NT2/D1 (cell line): Measurements from ENCODE around the gene NUAK1.

Experiments
- DNase-seq: peaks from one replicate; pipeline ENCODE4 v3.0.0-alpha.2; 2011; ENCODE audit warnings: low read depth, low spot score
- H3K27me3 ChIP-seq: 2 replicates; pipeline ENCODE4 v1.6.0; 2011; ENCODE audit warnings: mild to moderate bottlenecking; ENCODE audit not compliant: insufficient read length, insufficient read depth
- H3K36me3 ChIP-seq: 2 replicates; pipeline ENCODE4 v1.6.1; 2011; ENCODE audit warnings: mild to moderate bottlenecking, low read length, mixed read lengths; ENCODE audit not compliant: insufficient read depth, insufficient read length
- H3K4me1 ChIP-seq: 2 replicates; pipeline ENCODE4 v1.5.1; 2011; ENCODE audit not compliant: insufficient read depth, insufficient read length
- H3K4me3 ChIP-seq: 2 replicates; pipeline ENCODE4 v1.5.1; 2011; ENCODE audit warnings: low read depth; ENCODE audit not compliant: insufficient read length
- H3K9ac ChIP-seq: 2 replicates; pipeline ENCODE4 v1.6.0; 2011; ENCODE audit warnings: low read depth; ENCODE audit not compliant: insufficient read length
- H3K9me3 ChIP-seq: 2 replicates; pipeline ENCODE4 v1.5.1; 2011; ENCODE audit warnings: mild to moderate bottlenecking, low read length; ENCODE audit not compliant: insufficient read depth
- SUZ12 ChIP-seq: IDR thresholded peaks from 2 replicates; pipeline ENCODE4 v1.6.1; 2011; ENCODE audit not compliant: insufficient read length, insufficient read depth; ENCODE audit errors: extremely low read depth
- YY1 ChIP-seq: IDR thresholded peaks from 2 replicates; pipeline ENCODE4 v1.6.1; 2011; ENCODE audit not compliant: insufficient read length, insufficient read depth
- ZNF274 ChIP-seq: IDR thresholded peaks from 2 replicates; pipeline ENCODE4 v1.6.1; 2011; ENCODE audit warnings: mild to moderate bottlenecking, low read depth, low read length

Gene NUAK1

GRCh38 chr12:106113446-106113823 is 25.3 kb downstream of the NUAK1 start:
- H3K9ac ChIP-seq, result no peak overlapping the region
- H3K36me3 ChIP-seq, result peaks cover 22% of the 10 kb centered on the region
- no peaks in the 10 kb centered on the region for H3K27me3 ChIP-seq
- TF ChIP-seq YY1 (no peak), ZNF274 (no peak), SUZ12 (no peak)
- H3K4me1 ChIP-seq, result peaks cover 26% of the 10 kb centered on the region
- no peak for DNase-seq
- H3K4me3 ChIP-seq, result no peak overlapping the region
- no peaks in the 10 kb centered on the region for H3K9me3 ChIP-seq

GRCh38 chr12:106113042-106113441 is 25.7 kb downstream of the NUAK1 start:
- Histone ChIP-seq H3K36me3 (peaks cover 22% of the 10 kb centered on the region), H3K4me3 (no peak overlapping the region)

GRCh38 chr12:106112145-106112821 is 26.5 kb downstream of the NUAK1 start:
- TF ChIP-seq ZNF274, result no peak
- no peak for TF ChIP-seq YY1
- TF ChIP-seq SUZ12, result no peak

More at GRCh38 chr12:106113042-106113441, 25.7 kb downstream of the NUAK1 start:
- Histone ChIP-seq H3K9me3 (no peaks in the 10 kb centered on the region), H3K9ac (no peak overlapping the region), H3K27me3 (no peaks in the 10 kb centered on the region), H3K4me1 (peaks cover 26% of the 10 kb centered on the region)
- DNase-seq, result no peak
- TF ChIP-seq SUZ12, result no peak

GRCh38 chr12:106110626-106111300 is 28.0 kb downstream of the NUAK1 start:
- H3K9ac ChIP-seq, result no peak overlapping the region
- no peaks in the 10 kb centered on the region for H3K27me3 ChIP-seq
- TF ChIP-seq SUZ12, result no peak
- TF ChIP-seq ZNF274, result no peak
- TF ChIP-seq YY1, result no peak
- H3K4me3 ChIP-seq, result no peak overlapping the region
- H3K4me1 ChIP-seq, result peaks cover 26% of the 10 kb centered on the region
- H3K9me3 ChIP-seq, result no peaks in the 10 kb centered on the region
- H3K36me3 ChIP-seq, result peaks cover 23% of the 10 kb centered on the region
- no peak for DNase-seq

More at GRCh38 chr12:106112145-106112821, 26.5 kb downstream of the NUAK1 start:
- Histone ChIP-seq H3K36me3 (peaks cover 22% of the 10 kb centered on the region), H3K4me3 (no peak overlapping the region), H3K4me1 (peaks cover 26% of the 10 kb centered on the region), H3K27me3 (no peaks in the 10 kb centered on the region), H3K9me3 (no peaks in the 10 kb centered on the region), H3K9ac (no peak overlapping the region)
- no peak for DNase-seq

- H3K9ac ChIP-seq, result no peak overlapping the region
- no peaks in the 10 kb centered on the region for H3K27me3 ChIP-seq
- no peak for DNase-seq
- no peaks in the 10 kb centered on the region for H3K9me3 ChIP-seq
- peaks cover 21% of the 10 kb centered on the region for H3K4me1 ChIP-seq
- TF ChIP-seq YY1 (no peak), ZNF274 (no peak), SUZ12 (no peak)
- H3K4me3 ChIP-seq, result no peak overlapping the region
- H3K36me3 ChIP-seq, result peaks cover 34% of the 10 kb centered on the region
These were observed 29.4 kb downstream of the NUAK1 start for GRCh38 chr12:106109168-106109910.

- no peak for TF ChIP-seq ZNF274
- peak; percentile 40 for TF ChIP-seq YY1
- TF ChIP-seq SUZ12, result no peak
- Histone ChIP-seq H3K9me3 (no peaks in the 10 kb centered on the region), H3K4me3 (no peak overlapping the region), H3K9ac (peak overlapping the region; percentile 18), H3K4me1 (peaks cover 19% of the 10 kb centered on the region), H3K27me3 (no peaks in the 10 kb centered on the region), H3K36me3 (peaks cover 32% of the 10 kb centered on the region)
- DNase-seq, result peak; percentile 89
These were observed 30.4 kb downstream of the NUAK1 start for GRCh38 chr12:106108185-106108835.

- Histone ChIP-seq H3K4me3 (no peak overlapping the region), H3K36me3 (peaks cover 39% of the 10 kb centered on the region), H3K9me3 (no peaks in the 10 kb centered on the region), H3K27me3 (no peaks in the 10 kb centered on the region), H3K9ac (peak overlapping the region; percentile 15), H3K4me1 (peaks cover 17% of the 10 kb centered on the region)
- DNase-seq, result no peak
- TF ChIP-seq SUZ12 (no peak), YY1 (no peak), ZNF274 (no peak)
These were observed 31.2 kb downstream of the NUAK1 start for GRCh38 chr12:106107566-106107965.
